ENCODE data around the gene TNRC6B. TPM values are rescaled to one million over a fixed set of nuclear protein-coding genes. Genes with fewer than 3 reads are reported as not detected.

TNRC6B gene
- total RNA-seq, 1 donor from 2014 or later = 62.0 TPM

GRCh38 chr22:40239345-40239683 is 61.6 kb downstream of the TNRC6B start:
- H3K27ac Mint-ChIP-seq (ENCODE audit: unreplicated experiment) = no peak overlapping the region
- no peaks in the 10 kb centered on the region for H3K27me3 Mint-ChIP-seq (ENCODE audit: unreplicated experiment)
- DNase-seq = no peak
- H3K4me1 Mint-ChIP-seq (ENCODE audit: low read depth, unreplicated experiment) = peaks cover 29% of the 10 kb centered on the region
- no peak for TF ChIP-seq CTCF (IDR thresholded peaks at IDR 0.05; ENCODE audit: partially characterized antibody, unreplicated experiment)
- peaks cover 4% of the 10 kb centered on the region for H3K9me3 Mint-ChIP-seq (ENCODE audit: unreplicated experiment)
- no peaks in the 10 kb centered on the region for H3K36me3 Mint-ChIP-seq (ENCODE audit: unreplicated experiment)
- H3K4me3 Mint-ChIP-seq (ENCODE audit: unreplicated experiment) = no peak overlapping the region

DNA sequence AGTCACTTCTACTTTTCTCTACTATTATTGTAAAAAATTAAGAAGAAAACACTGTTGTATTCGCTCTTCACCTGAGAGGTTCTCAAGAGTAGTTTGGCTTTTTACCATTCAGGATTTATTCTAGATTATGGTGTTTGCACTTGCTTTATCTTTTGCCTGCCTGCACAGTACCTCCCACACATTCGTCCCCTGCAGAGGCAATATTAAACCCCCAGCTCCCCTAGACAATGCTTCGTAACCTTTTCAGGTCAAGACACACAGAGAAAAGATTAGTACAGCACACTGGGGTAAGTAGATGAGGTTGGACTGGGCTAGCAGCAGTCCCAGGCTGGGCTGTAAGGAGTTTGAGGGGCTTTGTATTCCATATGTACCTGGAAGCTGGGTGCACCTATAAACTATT is 62.4 kb downstream of the TNRC6B start:
- TF ChIP-seq CTCF (IDR thresholded peaks at IDR 0.05; ENCODE audit: partially characterized antibody, unreplicated experiment) = no peak
- Mint-ChIP-seq H3K36me3 (ENCODE audit: unreplicated experiment) (no peaks in the 10 kb centered on the region), H3K27ac (ENCODE audit: unreplicated experiment) (no peak overlapping the region), H3K27me3 (ENCODE audit: unreplicated experiment) (no peaks in the 10 kb centered on the region), H3K4me3 (ENCODE audit: unreplicated experiment) (no peak overlapping the region), H3K4me1 (ENCODE audit: low read depth, unreplicated experiment) (peaks cover 20% of the 10 kb centered on the region), H3K9me3 (ENCODE audit: unreplicated experiment) (peaks cover 4% of the 10 kb centered on the region)
- no peak for DNase-seq

DNA sequence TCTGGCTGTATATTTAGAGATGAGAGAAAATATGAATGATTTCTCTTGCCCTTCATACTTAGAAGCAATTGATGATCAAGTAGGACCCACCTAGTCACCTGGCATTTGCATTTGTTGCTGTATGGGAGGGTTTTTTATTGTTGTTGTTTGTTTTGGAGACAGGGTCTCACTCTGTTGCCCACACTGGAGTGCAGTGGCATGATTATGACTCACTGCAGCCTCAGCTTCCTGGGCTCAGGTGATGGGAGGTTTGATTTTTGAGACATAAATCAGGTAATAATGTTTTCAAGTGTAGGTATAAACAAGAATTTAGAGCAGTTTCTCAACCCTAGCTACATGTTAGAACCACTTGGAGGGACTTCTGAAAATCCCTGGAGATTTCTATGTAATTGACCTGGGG is 63.0 kb downstream of the TNRC6B start:
- peaks cover 16% of the 10 kb centered on the region for H3K4me1 Mint-ChIP-seq (ENCODE audit: low read depth, unreplicated experiment)
- no peak for TF ChIP-seq CTCF (IDR thresholded peaks at IDR 0.05; ENCODE audit: partially characterized antibody, unreplicated experiment)
- no peak for DNase-seq
- no peak overlapping the region for H3K4me3 Mint-ChIP-seq (ENCODE audit: unreplicated experiment)
- peaks cover 4% of the 10 kb centered on the region for H3K9me3 Mint-ChIP-seq (ENCODE audit: unreplicated experiment)
- H3K27ac Mint-ChIP-seq (ENCODE audit: unreplicated experiment) = no peak overlapping the region
- no peaks in the 10 kb centered on the region for H3K27me3 Mint-ChIP-seq (ENCODE audit: unreplicated experiment)
- no peaks in the 10 kb centered on the region for H3K36me3 Mint-ChIP-seq (ENCODE audit: unreplicated experiment)

DNA sequence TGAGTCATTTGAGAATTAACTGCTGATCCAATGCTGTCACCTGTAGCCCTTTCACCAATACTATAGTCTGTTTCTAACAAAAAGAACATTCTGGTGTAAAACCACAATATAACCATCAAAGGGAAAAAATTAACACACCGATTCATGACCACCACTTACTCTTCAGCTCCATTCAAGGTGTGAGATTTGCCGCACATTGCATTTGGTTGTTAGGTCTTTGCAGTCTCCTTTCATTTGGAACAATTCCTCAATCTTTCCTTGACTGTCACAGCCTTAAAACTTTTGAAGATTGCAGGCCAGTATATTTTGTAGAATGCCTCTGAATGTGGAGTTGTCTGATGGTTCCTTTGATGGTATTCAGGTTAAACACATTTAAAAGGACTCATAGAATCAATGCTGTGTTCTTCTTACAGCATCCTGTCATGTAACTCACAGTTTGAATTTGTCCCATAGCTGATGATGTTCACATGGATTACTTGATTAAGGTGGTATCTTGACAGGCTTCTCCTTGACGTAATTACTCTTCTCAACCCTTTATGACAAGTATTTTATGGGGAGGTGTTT is 63.6 kb downstream of the TNRC6B start:
- Mint-ChIP-seq H3K9me3 (ENCODE audit: unreplicated experiment) (peaks cover 4% of the 10 kb centered on the region), H3K4me3 (ENCODE audit: unreplicated experiment) (no peak overlapping the region), H3K36me3 (ENCODE audit: unreplicated experiment) (no peaks in the 10 kb centered on the region), H3K4me1 (ENCODE audit: low read depth, unreplicated experiment) (peaks cover 13% of the 10 kb centered on the region), H3K27me3 (ENCODE audit: unreplicated experiment) (no peaks in the 10 kb centered on the region), H3K27ac (ENCODE audit: unreplicated experiment) (no peak overlapping the region)
- no peak for TF ChIP-seq CTCF (IDR thresholded peaks at IDR 0.05; ENCODE audit: partially characterized antibody, unreplicated experiment)
- no peak for DNase-seq

GRCh38 chr22:40243891-40244290 is 66.2 kb downstream of the TNRC6B start:
- Mint-ChIP-seq H3K9me3 (ENCODE audit: unreplicated experiment) (no peaks in the 10 kb centered on the region), H3K27ac (ENCODE audit: unreplicated experiment) (no peak overlapping the region), H3K36me3 (ENCODE audit: unreplicated experiment) (no peaks in the 10 kb centered on the region), H3K27me3 (ENCODE audit: unreplicated experiment) (no peaks in the 10 kb centered on the region), H3K4me3 (ENCODE audit: unreplicated experiment) (no peak overlapping the region), H3K4me1 (ENCODE audit: low read depth, unreplicated experiment) (peaks cover 2% of the 10 kb centered on the region)
- no peak for TF ChIP-seq CTCF (IDR thresholded peaks at IDR 0.05; ENCODE audit: partially characterized antibody, unreplicated experiment)
- no peak for DNase-seq

Measured in glutamatergic neuron (in vitro differentiated cells).